Frontal cortex (tissue), 4 donors: ENCODE results near the gene STYK1. TPM values are rescaled to one million over a fixed set of nuclear protein-coding genes. Genes with fewer than 3 reads are reported as not detected.

ENCODE experiments used
- DNase-seq, 2 donors: peaks; one replicate each; pipeline ENCODE4 v3.0.0; 2012; ENCODE audit warnings: low spot score in 2 of 2
- FAIRE-seq: peaks from 2 replicates; lab custom pipeline; 2012; peaks lifted over from hg19 to GRCh38; lab: Jason Lieb, UNC
- total RNA-seq: library from RNA; depleted of rRNA; stranded (reverse); fragments of >200 nt; gene quantifications from one replicate; pipeline ENCODE4 v1.2.3, GENCODE V29; 2014
- donor health status: control.
- donor health status: control.
- donor health status: control.

Gene STYK1
- 2.9 TPM for total RNA-seq

- DNase-seq = peak; percentile 14 to 49
- no peak for FAIRE-seq
Observed at GRCh38 chr12:10673659-10674384, at the start of gene STYK1. Gene STYK1, minus strand, starts transcription at chr12:10674052. Its CDS starts 39,434 bp downstream, at chr12:10634618.

GRCh38 chr12:10722905-10723746 is 49.3 kb upstream of the STYK1 start, which contains the start of gene YBX3:
Gene YBX3, minus strand, starts transcription at chr12:10723323. Its CDS starts 212 bp downstream, at chr12:10723111.
- FAIRE-seq (no peak), DNase-seq (peak; percentile 69 to 73)

GRCh38 chr12:10722502-10722904 is 48.7 kb upstream of the STYK1 start:
- DNase-seq = peak; percentile 39 to 43
- no peak for FAIRE-seq

GRCh38 chr12:10721651-10722501 is 48.0 kb upstream of the STYK1 start:
- peak; percentile 62 to 69 for DNase-seq
- FAIRE-seq = no peak

- no peak for FAIRE-seq
- DNase-seq = no peak
Observed at GRCh38 chr12:10720974-10721650, 47.3 kb upstream of the STYK1 start.

- no peak for FAIRE-seq
- no peak for DNase-seq
Observed at GRCh38 chr12:10719482-10719881, 45.6 kb upstream of the STYK1 start.

GRCh38 chr12:10718279-10718821 is 44.5 kb upstream of the STYK1 start:
- FAIRE-seq (no peak), DNase-seq (no peak)

- FAIRE-seq (no peak), DNase-seq (no peak)
Observed at GRCh38 chr12:10717410-10717809, 43.6 kb upstream of the STYK1 start.

GRCh38 chr12:10716704-10717315 is 43.0 kb upstream of the STYK1 start:
- FAIRE-seq (no peak), DNase-seq (peak in 1 of 2 donors; percentile 36)

GRCh38 chr12:10716277-10716676 is 42.4 kb upstream of the STYK1 start:
- DNase-seq (no peak), FAIRE-seq (no peak)

GRCh38 chr12:10715491-10715890 is 41.6 kb upstream of the STYK1 start:
- no peak for FAIRE-seq
- DNase-seq = no peak

GRCh38 chr12:10709808-10710207 is 36.0 kb upstream of the STYK1 start:
- no peak for FAIRE-seq
- DNase-seq = no peak

GRCh38 chr12:10708862-10709261 is 35.0 kb upstream of the STYK1 start:
- FAIRE-seq = no peak

GRCh38 chr12:10705655-10706054 is 31.8 kb upstream of the STYK1 start:
- FAIRE-seq = no peak
- no peak for DNase-seq

More at GRCh38 chr12:10708862-10709261, 35.0 kb upstream of the STYK1 start:
- no peak for DNase-seq

- FAIRE-seq (no peak), DNase-seq (no peak)
Observed at GRCh38 chr12:10701843-10702242, 28.0 kb upstream of the STYK1 start.

GRCh38 chr12:10701131-10701681 is 27.4 kb upstream of the STYK1 start:
- no peak for FAIRE-seq
- no peak for DNase-seq

GRCh38 chr12:10700581-10700980 is 26.7 kb upstream of the STYK1 start:
- no peak for FAIRE-seq
- no peak for DNase-seq

- DNase-seq (no peak), FAIRE-seq (no peak)
Observed at GRCh38 chr12:10697862-10698261, 24.0 kb upstream of the STYK1 start.
